Measurements from ENCODE around the gene ADGRE3.

GRCh38 chr19:14722127-14722526 is 47.5 kb upstream of the ADGRE3 start:
- TF ChIP-seq CTCF (IDR thresholded peaks at IDR 0.05) (no peak), POLR2A (IDR thresholded peaks at IDR 0.05) (no peak)
